Fibroblast of skin of back (primary cell): ENCODE measurements around the gene PKD2L2.
"Not testable (repeated sequence)": the region's sequence is repeated elsewhere in the genome, so short reads cannot be mapped to it uniquely, and the experiment has no call there.

Experiments
- DNase-seq: peaks from one replicate; pipeline ENCODE4 v3.0.0-alpha.2; 2013

The PKD2L2 gene

GRCh38 chr5:137957948-137958347, 68.7 kb downstream of the PKD2L2 start:
- no peak for DNase-seq

GRCh38 chr5:137959488-137959887, 70.2 kb downstream of the PKD2L2 start:
- no peak for DNase-seq

GRCh38 chr5:137960141-137960540, 70.9 kb downstream of the PKD2L2 start:
- DNase-seq, result no peak

GRCh38 chr5:137960819-137961218, 71.6 kb downstream of the PKD2L2 start:
- DNase-seq, result no peak

- not testable (repeated sequence) for DNase-seq
These were observed 81.1 kb downstream of the PKD2L2 start for GRCh38 chr5:137970384-137970783.

- no peak for DNase-seq
These were observed 86.0 kb downstream of the PKD2L2 start for GRCh38 chr5:137975208-137975607.

GRCh38 chr5:137989419-137989818, 100.2 kb downstream of the PKD2L2 start:
- no peak for DNase-seq
